Measurements from ENCODE around the gene GJA9.

GJA9 gene

DNA sequence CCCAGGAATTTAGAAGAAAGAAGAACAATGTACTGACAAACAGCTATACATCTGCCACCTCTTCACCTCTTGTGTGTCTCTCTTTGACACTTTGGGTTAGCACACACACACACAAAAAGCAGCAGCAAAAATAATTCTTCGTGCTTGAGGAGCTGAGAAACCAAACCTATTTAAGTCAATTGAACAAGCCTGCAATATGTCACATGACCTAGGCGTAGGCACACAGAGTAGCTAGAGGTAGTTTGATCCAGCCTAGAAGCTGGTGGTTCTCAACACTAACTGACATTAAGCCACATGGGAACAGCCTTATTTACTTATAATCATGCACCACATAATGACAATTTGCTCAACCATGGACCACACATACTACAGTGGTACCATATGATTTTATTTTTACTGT lies 54.1 kb downstream of the GJA9 start:
- H3K27me3 ChIP-seq = no peaks in the 10 kb centered on the region
- H3K27ac ChIP-seq = peak overlapping the region; percentile 62
- H3K36me3 ChIP-seq = no peaks in the 10 kb centered on the region
- H3K4me3 ChIP-seq (ENCODE audit: low read depth in 1 of 2, low read length in 1 of 2) = no peak overlapping the region
- peaks cover 45 to 58% of the 10 kb centered on the region in 2 experiments for H3K4me1 ChIP-seq (ENCODE audit: control insufficient read depth in 1 of 2, insufficient read depth in 1 of 2, low read depth in 1 of 2, low read length in 1 of 2)
- no peaks in the 10 kb centered on the region for H3K9me3 ChIP-seq
- TF ChIP-seq, protein P1, sequence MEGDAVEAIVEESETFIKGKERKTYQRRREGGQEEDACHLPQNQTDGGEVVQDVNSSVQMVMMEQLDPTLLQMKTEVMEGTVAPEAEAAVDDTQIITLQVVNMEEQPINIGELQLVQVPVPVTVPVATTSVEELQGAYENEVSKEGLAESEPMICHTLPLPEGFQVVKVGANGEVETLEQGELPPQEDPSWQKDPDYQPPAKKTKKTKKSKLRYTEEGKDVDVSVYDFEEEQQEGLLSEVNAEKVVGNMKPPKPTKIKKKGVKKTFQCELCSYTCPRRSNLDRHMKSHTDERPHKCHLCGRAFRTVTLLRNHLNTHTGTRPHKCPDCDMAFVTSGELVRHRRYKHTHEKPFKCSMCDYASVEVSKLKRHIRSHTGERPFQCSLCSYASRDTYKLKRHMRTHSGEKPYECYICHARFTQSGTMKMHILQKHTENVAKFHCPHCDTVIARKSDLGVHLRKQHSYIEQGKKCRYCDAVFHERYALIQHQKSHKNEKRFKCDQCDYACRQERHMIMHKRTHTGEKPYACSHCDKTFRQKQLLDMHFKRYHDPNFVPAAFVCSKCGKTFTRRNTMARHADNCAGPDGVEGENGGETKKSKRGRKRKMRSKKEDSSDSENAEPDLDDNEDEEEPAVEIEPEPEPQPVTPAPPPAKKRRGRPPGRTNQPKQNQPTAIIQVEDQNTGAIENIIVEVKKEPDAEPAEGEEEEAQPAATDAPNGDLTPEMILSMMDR (IDR thresholded peaks at IDR 0.05) = no peak

DNA sequence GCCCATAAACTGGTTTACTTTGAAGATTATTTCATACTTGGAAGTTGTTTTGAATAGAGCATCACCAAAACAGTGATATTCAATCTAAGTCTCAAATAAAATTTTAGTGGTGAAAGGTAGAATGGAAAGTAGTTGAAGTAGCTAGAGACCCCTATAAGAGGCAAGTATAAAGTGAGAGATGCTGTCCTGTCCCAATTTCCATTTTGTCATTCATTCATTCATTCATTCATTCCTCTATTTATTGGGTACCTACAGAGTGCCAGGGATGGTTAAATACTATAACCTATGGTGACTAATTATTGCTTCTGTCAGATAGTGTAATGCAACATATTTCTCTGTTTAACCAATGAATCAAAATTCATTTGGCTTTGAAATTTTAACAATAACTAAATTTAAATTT lies 54.5 kb downstream of the GJA9 start:
- peaks cover 48 to 60% of the 10 kb centered on the region in 2 experiments for H3K4me1 ChIP-seq (ENCODE audit: control insufficient read depth in 1 of 2, insufficient read depth in 1 of 2, low read depth in 1 of 2, low read length in 1 of 2)
- H3K27ac ChIP-seq = peak overlapping the region; percentile 62
- TF ChIP-seq, protein P1 (IDR thresholded peaks at IDR 0.05) = no peak
- no peaks in the 10 kb centered on the region for H3K27me3 ChIP-seq
- no peaks in the 10 kb centered on the region for H3K9me3 ChIP-seq
- no peak overlapping the region for H3K4me3 ChIP-seq (ENCODE audit: low read depth in 1 of 2, low read length in 1 of 2)
- no peaks in the 10 kb centered on the region for H3K36me3 ChIP-seq

DNA sequence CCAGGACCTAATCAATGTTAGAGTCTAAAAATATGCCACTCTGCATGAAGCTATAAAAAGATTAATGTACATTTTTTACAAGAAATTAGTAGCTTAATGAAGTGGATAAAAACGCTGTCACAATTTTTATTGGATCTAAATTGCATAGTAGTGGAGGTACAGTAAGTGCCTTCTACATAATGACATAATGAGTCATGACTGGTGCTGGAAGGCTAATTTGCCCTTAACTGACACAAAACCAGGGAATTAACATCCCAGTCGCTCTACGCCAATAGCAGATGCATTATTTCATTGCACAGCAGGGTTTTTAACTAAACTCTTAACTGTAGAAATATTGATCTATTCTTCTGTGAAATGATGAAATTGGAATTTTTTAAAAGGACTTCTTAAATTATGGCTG lies 55.1 kb downstream of the GJA9 start:
- no peak overlapping the region for H3K4me3 ChIP-seq (ENCODE audit: low read depth in 1 of 2, low read length in 1 of 2)
- H3K27ac ChIP-seq = no peak overlapping the region
- peaks cover 45 to 54% of the 10 kb centered on the region in 2 experiments for H3K4me1 ChIP-seq (ENCODE audit: control insufficient read depth in 1 of 2, insufficient read depth in 1 of 2, low read depth in 1 of 2, low read length in 1 of 2)
- no peaks in the 10 kb centered on the region for H3K36me3 ChIP-seq
- no peaks in the 10 kb centered on the region for H3K27me3 ChIP-seq
- no peaks in the 10 kb centered on the region for H3K9me3 ChIP-seq
- TF ChIP-seq, protein P1 (IDR thresholded peaks at IDR 0.05) = no peak

All from neutrophil (primary cell).